Type B pancreatic cell (in vitro differentiated cells): ENCODE data around the gene DCTN5. TPM values are rescaled to one million over a fixed set of nuclear protein-coding genes. Genes with fewer than 3 reads are reported as not detected.

Experiments used
- DNase-seq: peaks from one replicate; pipeline ENCODE4 v3.0.0; 2021; ENCODE audit warnings: mixed read lengths; ENCODE audit not compliant: unreplicated experiment; ENCODE audit errors: extremely low spot score
- H3K27ac Mint-ChIP-seq: 2 replicates; pipeline ENCODE4 v1.8.0; 2021; ENCODE audit warnings: mild to moderate bottlenecking, mixed read lengths
- H3K27me3 Mint-ChIP-seq: 2 replicates; pipeline ENCODE4 v1.8.0; 2021; ENCODE audit warnings: mixed read lengths
- H3K36me3 Mint-ChIP-seq: 2 replicates; pipeline ENCODE4 v1.8.0; 2021; ENCODE audit warnings: mixed read lengths
- H3K4me1 Mint-ChIP-seq: one replicate; pipeline ENCODE4 v1.8.0; 2021; ENCODE audit warnings: mixed read lengths; ENCODE audit not compliant: unreplicated experiment
- H3K4me3 Mint-ChIP-seq: 2 replicates; pipeline ENCODE4 v1.8.0; 2021; ENCODE audit warnings: mild to moderate bottlenecking, mixed read lengths
- H3K9me3 Mint-ChIP-seq: 2 replicates; pipeline ENCODE4 v1.8.0; 2021; ENCODE audit warnings: mixed read lengths
- total RNA-seq: library from RNA; stranded (reverse); gene quantifications from 2 replicates; pipeline ENCODE4 v1.2.1, GENCODE V29; 2021; ENCODE audit warnings: low replicate concordance
- TF ChIP-seq, protein P1 (sequence below): fragments of 200-600 bp; sonication (generic); conservative IDR thresholded peaks from 2 replicates; pipeline ENCODE4 v1.5.0; 2021; ENCODE audit warnings: antibody characterized with exemption, mild to moderate bottlenecking

Gene DCTN5
- total RNA-seq, 1 donor from 2014 or later, result 78.3 TPM

GRCh38 chr16:23724785-23725131 lies 83.5 kb downstream of the DCTN5 start:
- TF ChIP-seq, protein P1, sequence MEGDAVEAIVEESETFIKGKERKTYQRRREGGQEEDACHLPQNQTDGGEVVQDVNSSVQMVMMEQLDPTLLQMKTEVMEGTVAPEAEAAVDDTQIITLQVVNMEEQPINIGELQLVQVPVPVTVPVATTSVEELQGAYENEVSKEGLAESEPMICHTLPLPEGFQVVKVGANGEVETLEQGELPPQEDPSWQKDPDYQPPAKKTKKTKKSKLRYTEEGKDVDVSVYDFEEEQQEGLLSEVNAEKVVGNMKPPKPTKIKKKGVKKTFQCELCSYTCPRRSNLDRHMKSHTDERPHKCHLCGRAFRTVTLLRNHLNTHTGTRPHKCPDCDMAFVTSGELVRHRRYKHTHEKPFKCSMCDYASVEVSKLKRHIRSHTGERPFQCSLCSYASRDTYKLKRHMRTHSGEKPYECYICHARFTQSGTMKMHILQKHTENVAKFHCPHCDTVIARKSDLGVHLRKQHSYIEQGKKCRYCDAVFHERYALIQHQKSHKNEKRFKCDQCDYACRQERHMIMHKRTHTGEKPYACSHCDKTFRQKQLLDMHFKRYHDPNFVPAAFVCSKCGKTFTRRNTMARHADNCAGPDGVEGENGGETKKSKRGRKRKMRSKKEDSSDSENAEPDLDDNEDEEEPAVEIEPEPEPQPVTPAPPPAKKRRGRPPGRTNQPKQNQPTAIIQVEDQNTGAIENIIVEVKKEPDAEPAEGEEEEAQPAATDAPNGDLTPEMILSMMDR, result no peak
- Mint-ChIP-seq H3K4me3 (no peak overlapping the region), H3K4me1 (peaks cover 5% of the 10 kb centered on the region), H3K36me3 (no peaks in the 10 kb centered on the region), H3K27me3 (peaks cover 9% of the 10 kb centered on the region), H3K27ac (no peak overlapping the region), H3K9me3 (peaks cover 8% of the 10 kb centered on the region)
- DNase-seq, result no peak

- H3K4me3 Mint-ChIP-seq, result no peak overlapping the region
- H3K4me1 Mint-ChIP-seq, result peaks cover 5% of the 10 kb centered on the region
- peaks cover 13% of the 10 kb centered on the region for H3K27me3 Mint-ChIP-seq
- no peak for DNase-seq
- no peaks in the 10 kb centered on the region for H3K36me3 Mint-ChIP-seq
- no peak overlapping the region for H3K27ac Mint-ChIP-seq
- TF ChIP-seq, protein P1, result no peak
- H3K9me3 Mint-ChIP-seq, result peaks cover 8% of the 10 kb centered on the region
Observed at GRCh38 chr16:23726710-23727109, 85.4 kb downstream of the DCTN5 start.

Other genes with a start within 250 kb of the DCTN5 start
- gene COG7, start 188.3 kb upstream of the DCTN5 start, total RNA-seq, result 24.0 and 29.3 TPM in 2 replicates
- gene GGA2, start 131.0 kb upstream of the DCTN5 start, total RNA-seq, result 63.3 and 105 TPM in 2 replicates
- gene EARS2, start 84.1 kb upstream of the DCTN5 start, total RNA-seq, result 24.4 and 25.3 TPM in 2 replicates
- gene UBFD1, start 83.7 kb upstream of the DCTN5 start, total RNA-seq, result 91.9 and 97.6 TPM in 2 replicates
- 86.3 and 103 TPM in 2 replicates for gene NDUFAB1, start 45.1 kb upstream of the DCTN5 start, total RNA-seq
- gene PALB2, start 156 bp upstream of the DCTN5 start, total RNA-seq, result 14.0 and 19.3 TPM in 2 replicates
- 21.6 and 67.2 TPM in 2 replicates for gene PLK1, start 37.4 kb downstream of the DCTN5 start, total RNA-seq
- gene ERN2, start 71.8 kb downstream of the DCTN5 start, total RNA-seq, result 0.64 and 3.1 TPM in 2 replicates
- 0.17 and 1.0 TPM in 2 replicates for gene CHP2, start 113.6 kb downstream of the DCTN5 start, total RNA-seq
- gene PRKCB, start 194.5 kb downstream of the DCTN5 start, total RNA-seq, result 0.95 and 10.2 TPM in 2 replicates